Right kidney (tissue), 1 donor: ENCODE data around the gene NFASC.

ENCODE experiments used
- DNase-seq: peaks from one replicate; pipeline ENCODE4 v3.0.0-alpha.2; 2016

NFASC gene

DNA sequence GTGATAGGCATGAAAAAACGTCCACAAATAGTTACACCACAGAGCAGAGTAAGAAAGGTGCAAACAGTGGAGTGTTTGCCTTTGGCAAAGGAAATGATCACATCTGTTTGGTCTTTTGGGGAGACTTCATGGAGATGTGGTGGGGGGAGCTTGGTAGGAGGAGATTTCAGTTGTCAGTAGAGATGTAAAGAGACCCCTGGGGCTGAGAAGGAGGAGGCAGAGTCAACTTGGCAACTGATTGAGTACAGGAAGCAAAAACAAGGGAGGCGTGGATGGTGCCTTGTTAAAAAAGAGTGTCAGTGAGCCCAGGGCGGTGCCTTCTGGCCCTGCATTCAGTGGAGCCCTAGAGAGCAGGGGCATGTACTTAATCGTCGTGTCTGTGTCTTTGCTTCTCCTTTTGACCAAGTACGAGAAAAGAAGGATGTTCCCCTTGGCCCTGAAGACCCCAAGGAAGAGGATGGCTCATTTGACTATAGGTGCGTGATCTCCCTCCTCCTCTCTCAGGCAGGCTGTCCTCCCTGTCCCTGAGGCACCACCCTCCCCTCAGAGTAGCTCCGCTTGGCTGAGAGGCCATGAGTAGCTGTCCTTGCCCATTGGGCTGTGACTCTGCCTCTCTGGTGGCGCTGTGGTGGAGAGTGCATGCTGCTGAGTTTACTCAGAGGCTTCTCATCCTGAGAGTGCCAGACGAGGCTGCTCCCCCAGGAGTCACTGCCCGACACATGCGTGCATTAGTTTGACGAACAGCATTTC is 141.9 kb downstream of the NFASC start:
- peak; percentile 32 for DNase-seq

GRCh38 chr1:205013683-205014367 is 143.2 kb downstream of the NFASC start:
- peak; percentile 29 for DNase-seq

DNA sequence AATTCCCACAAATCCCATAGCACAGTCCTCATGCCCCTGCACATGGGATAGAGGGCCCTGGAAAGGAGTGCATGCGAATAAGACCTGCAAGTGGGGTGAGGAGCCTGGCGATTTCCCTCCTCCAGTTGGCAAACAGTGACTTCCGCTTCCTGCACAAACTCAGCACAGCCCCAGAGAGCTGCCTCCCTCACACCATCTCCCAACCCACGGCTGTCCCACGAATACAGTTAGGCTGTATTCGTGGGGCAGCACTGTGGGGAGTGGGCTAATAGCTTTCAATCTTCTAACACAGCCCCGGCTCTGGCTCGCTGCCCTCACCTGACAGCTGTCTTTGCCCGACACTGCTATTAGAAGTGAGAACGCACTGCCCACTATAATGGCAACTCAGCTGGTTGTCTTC is 144.1 kb downstream of the NFASC start:
- no peak for DNase-seq

DNA sequence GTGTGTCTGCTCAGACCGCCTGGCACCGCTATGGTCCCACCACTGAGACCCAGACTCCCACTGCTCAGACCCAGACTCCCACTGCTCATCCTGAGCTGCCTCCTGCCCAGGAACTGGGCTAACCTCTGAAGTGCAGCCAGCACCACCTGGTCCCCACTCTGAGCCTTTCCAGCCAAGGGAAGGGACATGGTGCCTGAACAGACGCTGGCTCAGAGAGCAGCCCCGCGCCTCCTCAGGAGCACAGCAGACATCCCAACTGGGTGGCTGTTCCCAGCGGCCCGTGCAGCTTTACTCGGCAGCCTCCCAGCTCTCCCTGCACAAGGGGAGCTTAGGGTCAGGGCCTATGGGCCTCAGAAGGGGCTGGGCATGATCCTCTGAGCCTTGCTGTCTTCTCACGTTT is 144.6 kb downstream of the NFASC start:
- no peak for DNase-seq

- no peak for DNase-seq
These were observed 145.4 kb downstream of the NFASC start for GRCh38 chr1:205016075-205016474.

- no peak for DNase-seq
These were observed 145.9 kb downstream of the NFASC start for GRCh38 chr1:205016584-205016983.

DNA sequence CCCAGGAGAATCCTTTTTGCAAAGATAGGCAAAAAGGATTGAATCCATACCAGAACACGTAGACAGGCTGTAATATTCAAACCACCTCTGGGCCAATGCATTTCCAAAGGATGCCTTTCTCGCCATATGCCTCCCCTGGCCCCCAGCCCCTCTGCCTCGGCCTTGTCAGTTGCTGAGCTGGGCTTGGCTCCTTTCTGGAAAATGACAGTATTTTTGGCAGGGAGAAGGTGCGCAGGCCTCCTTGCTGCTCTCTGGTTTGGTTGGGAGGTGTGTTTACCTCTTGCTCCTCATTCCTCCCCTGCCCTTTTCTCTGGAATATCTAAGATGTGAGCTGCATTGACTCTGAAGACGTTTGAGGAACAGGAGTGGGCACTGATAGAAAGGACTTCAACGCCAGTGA is 146.3 kb downstream of the NFASC start:
- DNase-seq = no peak

DNA sequence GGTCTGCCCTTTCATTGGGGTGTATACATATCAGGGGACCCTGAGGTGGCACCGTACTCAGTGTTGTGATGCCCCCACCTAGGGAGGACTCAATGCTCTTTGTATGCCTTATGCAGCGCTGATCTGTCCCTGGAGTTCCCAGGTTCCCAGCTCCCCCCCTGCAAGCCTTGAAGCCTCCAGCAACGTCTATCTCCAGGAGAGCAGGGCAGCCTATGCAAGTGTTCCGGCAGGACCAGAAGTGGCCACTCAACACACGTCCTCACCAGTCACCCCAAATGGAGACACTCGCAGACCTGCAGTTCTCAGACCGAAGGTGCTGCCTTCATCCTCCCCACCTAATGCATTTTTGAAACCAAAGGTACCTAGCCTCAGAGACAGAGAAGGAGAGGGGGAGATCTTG is 147.1 kb downstream of the NFASC start:
- no peak for DNase-seq

DNA sequence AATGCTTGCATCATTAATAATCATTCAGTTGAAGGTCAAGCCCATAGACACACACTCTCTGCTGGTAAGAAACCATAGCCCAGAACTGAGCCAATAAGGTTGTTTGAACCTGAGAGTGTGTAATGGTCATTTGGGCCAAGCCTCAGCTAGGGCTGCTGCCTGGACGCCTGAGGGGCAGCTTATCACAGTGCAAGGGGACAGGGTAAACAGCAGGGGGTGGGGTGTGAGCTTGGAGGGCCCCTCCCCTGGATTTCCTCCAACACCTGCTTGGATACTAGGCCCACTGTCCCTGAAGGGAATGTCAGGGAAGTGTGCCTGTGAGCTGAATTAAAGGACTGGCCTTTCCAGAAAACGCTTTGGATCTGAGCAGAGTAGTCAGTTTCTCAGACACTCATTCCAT is 147.7 kb downstream of the NFASC start:
- no peak for DNase-seq

GRCh38 chr1:205020466-205020865 is 149.8 kb downstream of the NFASC start:
- no peak for DNase-seq

DNA sequence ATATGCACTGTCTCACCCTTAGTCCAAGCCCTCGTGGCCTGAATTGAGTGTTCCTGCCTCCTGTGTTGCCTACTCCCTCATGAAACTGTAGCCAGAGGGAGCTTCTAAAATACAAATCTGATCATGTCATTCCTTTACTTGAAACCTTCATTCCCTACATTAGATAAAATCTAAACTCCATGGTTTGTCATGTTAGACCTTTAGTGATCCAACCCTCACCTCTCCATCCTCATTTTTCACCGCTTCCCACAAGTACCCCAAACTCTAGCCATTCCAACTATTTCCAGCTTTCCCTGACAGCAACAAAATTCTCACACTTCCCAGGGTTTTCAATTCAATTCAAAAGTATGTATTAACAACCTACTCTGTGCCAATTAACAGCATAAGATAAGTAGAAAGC is 154.0 kb downstream of the NFASC start:
- DNase-seq = no peak

- no peak for DNase-seq
These were observed 154.6 kb downstream of the NFASC start for GRCh38 chr1:205025239-205025638.

DNA sequence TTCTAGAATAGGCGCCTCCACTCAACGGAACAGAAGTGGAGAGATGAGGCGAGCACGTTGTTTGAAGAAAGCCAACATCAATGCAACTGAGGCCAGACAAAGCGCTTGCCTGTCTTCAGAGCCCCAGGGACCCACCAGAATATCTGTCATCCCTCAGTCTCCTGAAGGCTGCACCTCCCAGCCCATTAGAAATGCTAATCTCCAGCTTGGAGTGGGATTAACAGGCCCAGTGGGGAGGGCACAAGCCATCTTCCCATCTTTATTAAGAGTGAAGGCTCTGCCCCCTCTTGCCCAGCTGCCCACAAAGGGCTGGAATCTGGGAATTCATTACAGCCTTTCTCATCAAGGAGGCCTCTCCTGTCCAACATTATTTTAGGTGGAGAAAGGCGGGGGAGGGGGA is 155.5 kb downstream of the NFASC start:
- no peak for DNase-seq

- DNase-seq = no peak
These were observed 157.7 kb downstream of the NFASC start for GRCh38 chr1:205028390-205028789.

GRCh38 chr1:205028924-205029323 is 158.3 kb downstream of the NFASC start:
- no peak for DNase-seq

GRCh38 chr1:205030241-205030640 is 159.6 kb downstream of the NFASC start:
- DNase-seq = no peak

DNA sequence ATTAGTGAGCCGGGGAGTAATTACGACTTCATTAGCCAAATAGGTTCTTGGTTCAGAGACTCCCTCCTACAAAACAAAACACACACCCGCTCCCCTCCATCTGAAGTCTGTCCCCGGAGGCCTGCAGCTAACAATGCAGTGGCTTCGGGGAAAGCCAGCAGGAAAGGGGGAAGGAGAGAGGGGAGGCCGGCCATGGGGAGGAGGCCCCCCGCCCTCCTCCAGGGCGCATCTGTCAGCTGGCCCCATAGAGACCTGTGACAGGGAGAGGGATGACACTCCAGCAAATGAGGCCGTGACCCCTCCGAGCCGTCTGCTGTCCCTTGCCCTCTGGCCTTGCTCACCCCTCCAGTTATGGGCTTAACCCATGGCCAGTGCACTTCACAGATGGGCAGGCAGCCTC is 160.2 kb downstream of the NFASC start:
- no peak for DNase-seq

DNA sequence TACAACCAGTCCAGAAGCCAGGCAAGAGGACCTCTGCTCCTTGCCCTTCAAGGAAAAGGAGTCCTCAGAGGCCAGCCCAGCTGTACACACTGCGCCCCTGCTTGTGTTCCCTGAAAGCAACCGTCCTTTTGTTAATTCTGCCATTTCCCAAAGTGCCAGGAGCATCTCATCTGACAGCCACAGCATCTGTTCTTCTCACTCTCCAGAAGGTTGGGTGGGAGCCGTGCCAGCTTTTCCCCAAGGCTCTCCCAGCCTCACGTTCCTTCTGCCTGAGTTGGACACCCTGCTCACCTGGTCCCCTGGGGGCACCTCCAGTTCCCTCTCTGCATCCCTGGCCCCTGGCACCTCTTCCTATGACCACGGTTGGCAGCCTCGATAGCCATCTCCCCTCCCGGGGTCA is 161.8 kb downstream of the NFASC start:
- DNase-seq = no peak

DNA sequence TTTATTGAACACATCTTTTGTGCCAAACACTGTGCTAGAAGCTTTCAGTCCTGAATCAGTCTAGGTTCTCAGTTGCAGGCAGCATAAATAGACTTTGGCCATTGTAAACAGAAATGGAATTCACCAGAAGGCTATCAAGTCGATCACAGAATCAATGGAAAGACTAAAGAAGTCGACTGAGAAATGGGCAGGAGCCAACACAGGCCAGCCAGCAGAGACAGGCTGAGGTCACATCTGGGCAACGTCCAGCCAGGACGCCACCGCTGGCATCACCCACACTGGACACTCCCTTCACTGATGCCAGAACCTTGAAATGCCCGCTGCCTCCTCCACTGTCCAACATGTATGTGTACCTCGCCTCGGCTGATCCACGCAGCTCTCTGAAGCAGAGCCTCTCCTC is 166.9 kb downstream of the NFASC start:
- no peak for DNase-seq

GRCh38 chr1:205038132-205038786 is 167.6 kb downstream of the NFASC start:
- DNase-seq = no peak

DNA sequence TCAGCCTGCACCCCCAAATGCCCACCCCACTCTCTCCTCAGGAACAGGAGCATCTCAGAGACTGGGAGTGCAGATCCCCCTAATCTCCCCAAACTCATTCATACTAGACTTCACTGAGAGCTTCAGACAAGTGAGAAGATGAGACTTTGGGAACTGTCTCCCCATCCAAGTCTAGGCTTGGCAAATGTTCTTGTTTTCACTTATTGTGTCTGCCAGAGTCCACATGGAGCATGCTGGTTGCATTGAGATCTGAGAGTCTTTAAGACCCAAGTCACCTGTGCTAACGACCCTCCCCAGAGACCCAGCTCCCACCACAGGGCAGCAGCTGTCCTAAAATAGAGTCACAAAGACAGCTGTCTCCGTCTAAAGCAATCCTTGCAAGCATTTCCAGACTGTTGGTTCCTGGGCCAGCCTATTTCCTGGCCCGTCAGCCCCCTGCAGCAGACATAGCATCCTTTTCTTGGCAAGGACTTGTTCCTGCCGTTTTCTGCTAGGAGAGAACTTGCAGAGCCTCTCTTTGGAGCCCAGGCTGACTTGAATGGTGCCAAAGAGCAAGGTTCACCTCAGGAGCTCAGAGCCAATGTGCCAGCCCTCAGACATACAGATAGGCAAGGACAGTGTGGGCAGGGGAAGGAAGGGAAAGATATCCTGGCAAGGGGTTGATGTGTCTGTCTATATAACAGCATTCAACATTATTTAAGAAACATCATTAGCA is 170.5 kb downstream of the NFASC start:
- DNase-seq = no peak

DNA sequence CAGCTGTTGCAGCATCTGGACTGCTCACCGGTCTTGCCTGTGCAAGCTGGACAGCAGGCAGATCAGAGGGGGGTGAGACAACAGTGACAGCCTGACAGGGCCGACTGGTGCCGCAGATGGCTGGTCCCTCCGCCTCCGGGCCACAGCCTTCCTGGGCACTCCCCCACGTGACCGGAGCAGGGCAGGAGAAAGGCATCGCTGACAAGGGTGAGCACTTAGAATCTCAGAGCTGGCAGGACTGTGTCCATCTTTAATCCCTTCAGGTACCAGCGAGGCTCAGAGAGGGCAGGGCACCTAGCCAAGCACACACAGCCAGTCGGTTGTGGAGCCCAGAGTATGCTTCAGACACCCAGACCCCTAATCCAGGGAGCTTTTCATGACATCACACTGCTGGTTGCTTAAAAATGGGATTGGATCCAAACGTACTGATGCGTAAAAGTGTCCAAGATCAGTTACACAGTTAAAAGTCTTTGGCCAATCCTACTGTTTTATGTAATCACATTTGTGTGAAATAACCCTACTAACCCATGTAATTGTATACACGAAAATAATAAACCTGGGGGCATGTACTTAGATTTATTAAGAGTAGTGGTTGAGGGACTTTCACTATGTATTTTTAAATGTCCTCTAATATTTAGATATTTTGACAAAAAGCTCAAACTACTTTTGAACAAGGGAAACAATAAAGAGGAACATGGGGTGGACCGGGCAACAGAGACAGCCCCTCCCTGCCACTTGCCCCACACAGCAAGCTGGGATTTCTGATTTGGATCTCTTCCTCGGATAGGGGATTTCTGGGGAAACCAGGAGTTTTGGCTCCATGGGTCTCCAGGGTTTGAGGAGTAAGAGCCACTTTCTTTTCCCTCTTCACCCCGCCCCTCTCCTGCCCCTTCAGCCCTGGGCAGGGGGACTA is 171.6 kb downstream of the NFASC start:
- DNase-seq = no peak
